GM12891 (cell line): ENCODE data around the gene PLA2G2C.
A peak's percentile ranks its signal among the peaks of the same experiment; 100 is the strongest.

ENCODE experiments used
- DNase-seq: peaks from one replicate; pipeline ENCODE4 v3.0.0; 2011; ENCODE audit warnings: low spot score; ENCODE audit not compliant: insufficient read length
- FAIRE-seq: peaks from 2 replicates; lab custom pipeline; 2011; peaks lifted over from hg19 to GRCh38; lab: Jason Lieb, UNC
- PAX5 ChIP-seq: IDR thresholded peaks from 2 replicates; pipeline ENCODE4 v1.6.1; 2011; ENCODE audit warnings: low read length, moderate library complexity, mild to moderate bottlenecking; ENCODE audit not compliant: insufficient read depth, severe bottlenecking
- POLR2A ChIP-seq: IDR thresholded peaks from 2 replicates; pipeline ENCODE4 v1.6.1; 2011; ENCODE audit warnings: low read depth, low read length, control low read depth
- POLR2AphosphoS5 ChIP-seq: IDR thresholded peaks from 2 replicates; pipeline ENCODE4 v1.6.1; 2011; ENCODE audit warnings: low read depth, low read length, control low read depth
- POU2F2 ChIP-seq: IDR thresholded peaks from 2 replicates; pipeline ENCODE4 v1.6.1; 2011; ENCODE audit warnings: low read depth, mild to moderate bottlenecking, control low read depth, low read length, moderate library complexity
- SPI1 ChIP-seq: IDR thresholded peaks from 2 replicates; pipeline ENCODE4 v1.6.1; 2011; ENCODE audit warnings: low read depth, low read length, control low read depth
- TAF1 ChIP-seq: IDR thresholded peaks from 2 replicates; pipeline ENCODE4 v1.6.1; 2011; ENCODE audit warnings: low read depth, low read length, control low read depth

PLA2G2C gene

DNA sequence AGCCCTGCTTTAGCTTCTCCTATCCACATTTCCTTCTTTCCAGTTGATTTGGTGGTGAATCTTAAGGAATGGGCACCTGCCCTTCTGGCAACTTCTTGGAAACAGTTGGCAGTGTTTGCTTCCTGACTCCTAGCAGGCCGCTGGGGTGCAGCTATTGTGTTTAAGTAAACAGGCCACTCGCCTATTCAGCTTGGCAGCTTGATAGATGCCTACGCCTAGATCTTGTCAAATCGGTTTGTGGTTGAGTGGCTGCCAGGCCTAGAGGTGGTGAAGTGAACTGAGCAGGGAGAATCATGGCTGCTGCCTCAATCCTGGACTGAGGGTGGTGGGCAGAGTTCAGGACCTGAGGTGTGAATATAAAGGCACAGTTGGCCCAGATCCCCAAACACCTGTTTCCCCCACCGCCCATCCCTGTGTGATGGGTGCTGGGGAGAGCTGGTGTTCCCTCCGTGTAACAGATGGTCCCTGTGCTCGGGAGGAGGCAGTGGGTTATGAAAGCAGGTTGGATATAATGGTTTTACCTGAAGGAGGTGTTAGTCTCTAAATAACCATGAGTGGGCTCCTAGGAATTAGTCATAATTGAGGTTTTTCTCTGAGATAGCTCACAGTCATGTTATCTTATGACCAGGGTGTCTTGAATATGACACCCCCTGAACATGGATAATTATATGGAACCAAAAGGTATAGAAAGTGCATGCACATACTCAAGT, 940 bp upstream of the PLA2G2C start:
- FAIRE-seq (no peak), DNase-seq (no peak)
- TF ChIP-seq POLR2AphosphoS5 (no peak), PAX5 (no peak), POLR2A (no peak), POU2F2 (no peak), SPI1 (no peak), TAF1 (no peak)

DNA sequence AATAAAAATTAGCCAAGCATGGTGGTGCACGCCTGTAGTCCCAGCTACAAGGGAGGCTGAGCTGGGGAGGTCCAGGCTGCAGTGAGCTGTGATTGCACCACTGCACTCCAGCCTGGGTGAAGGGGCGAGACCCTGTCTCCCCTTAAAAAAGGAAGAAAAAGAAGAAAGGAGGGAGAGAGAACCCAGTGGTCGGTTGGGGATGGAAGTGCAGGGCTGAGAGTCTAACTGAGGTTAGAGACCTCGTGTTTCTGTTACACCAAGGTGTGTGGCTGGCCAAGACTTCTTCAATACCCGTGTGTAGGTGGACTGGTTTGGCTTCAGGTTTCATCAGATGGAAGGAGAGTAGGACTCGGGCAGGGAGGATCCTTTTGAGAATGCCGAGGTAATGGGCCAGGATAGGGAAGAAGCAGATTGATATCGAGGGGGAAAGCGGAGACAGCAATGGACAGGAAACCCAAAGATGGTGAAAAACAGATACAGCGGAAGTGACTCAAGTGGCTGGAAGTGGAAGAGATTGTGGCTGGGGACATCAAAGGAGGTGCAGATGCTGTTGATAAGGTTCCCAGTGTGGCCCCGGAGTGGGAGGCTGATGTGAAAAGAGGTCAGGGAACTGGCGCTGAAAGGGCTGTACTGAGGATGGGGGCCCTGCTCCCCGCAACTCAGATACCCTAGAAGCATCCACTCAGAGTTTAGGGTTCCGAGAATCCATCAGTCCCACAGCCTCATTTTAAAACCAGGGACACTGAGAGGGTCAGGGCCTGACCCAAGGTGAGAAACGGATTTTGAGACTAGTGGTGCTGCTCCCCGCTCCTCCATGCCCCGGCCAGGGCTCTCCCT, 1.1 kb downstream of the PLA2G2C start:
- TF ChIP-seq POU2F2, result no peak
- TF ChIP-seq SPI1, result peak; percentile 53
- FAIRE-seq, result peak; percentile 87
- DNase-seq, result no peak

DNA sequence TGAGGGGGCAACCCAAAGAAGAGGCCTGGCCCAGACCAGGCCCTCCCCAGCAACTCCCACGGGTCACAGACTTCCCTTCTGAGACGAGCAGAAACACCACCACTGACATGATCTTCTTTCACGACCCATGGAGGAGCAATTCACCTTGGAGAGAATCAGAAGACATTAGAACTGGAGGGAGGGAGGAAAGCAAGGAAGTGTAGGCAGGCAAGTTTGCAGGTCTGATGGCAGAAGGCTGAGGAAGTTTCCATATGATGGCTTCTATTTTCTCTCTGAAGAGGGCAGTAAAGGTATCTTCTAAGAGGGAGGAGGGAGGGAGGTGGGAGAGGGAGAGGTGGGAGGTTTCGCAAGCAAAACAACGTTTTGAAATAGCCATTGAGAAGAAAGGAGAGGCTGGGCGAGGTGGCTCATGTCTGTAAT, 1.8 kb downstream of the PLA2G2C start:
- DNase-seq (no peak), FAIRE-seq (no peak)
- no peak for TF ChIP-seq SPI1
- TF ChIP-seq POLR2AphosphoS5, result no peak
- no peak for TF ChIP-seq POU2F2
- TF ChIP-seq POLR2A, result no peak
- TF ChIP-seq PAX5, result no peak
- TF ChIP-seq TAF1, result no peak

DNA sequence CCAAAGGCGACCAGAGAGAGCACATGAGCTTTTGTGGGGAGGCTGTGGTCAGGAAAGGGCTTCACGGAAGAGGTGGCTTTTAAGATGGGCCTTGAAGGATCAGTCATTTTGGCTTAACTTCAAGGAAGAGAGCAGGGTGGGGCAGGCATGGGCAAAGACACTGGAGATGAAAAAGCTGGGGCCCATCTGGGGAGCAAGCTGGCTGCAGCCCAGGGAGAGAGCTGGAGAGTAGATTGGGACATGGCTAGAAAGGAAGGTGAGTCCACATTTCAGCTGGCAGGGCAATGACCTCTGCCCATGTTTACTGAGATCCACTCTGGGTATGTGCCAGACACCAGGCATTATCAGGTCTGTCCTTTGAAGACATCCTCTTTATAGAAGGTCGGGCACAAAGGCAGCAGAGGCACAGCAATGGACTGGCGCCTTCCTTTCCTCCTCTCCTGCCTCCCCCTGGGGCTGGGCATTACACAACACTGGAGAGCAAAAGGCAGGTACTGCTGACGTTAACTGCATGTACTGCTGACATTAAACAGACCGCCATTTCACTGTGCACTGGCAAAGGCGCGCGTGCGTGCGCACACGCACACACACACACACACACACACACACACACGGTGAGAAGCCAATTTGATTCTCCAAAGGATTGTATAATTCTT, 2.6 kb downstream of the PLA2G2C start:
- DNase-seq, result no peak

DNA sequence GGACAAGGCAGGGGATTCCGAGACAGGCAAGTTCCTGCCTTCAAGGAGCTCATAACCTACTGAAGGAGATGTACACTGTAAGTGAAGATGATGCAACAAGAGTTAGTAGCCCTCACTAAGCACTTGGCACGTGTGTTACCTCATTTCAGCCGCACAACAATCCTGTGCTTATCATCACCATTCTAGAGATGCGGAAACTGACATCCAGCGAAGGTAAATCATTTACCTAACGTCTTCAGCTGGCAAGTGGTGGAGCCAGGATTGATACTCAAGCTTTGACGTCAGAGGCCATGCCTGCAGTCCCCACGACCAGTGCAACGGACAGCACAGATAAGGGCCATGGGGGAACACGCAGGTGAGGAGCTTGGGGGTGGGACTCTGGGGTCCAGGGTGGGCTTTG, 3.3 kb downstream of the PLA2G2C start:
- no peak for DNase-seq
- FAIRE-seq, result no peak
- no peak for TF ChIP-seq POU2F2
- TF ChIP-seq TAF1, result no peak
- TF ChIP-seq PAX5, result no peak
- TF ChIP-seq POLR2AphosphoS5, result no peak
- no peak for TF ChIP-seq SPI1
- no peak for TF ChIP-seq POLR2A

More for the DNA sequence above, 2.6 kb downstream of the PLA2G2C start:
- TF ChIP-seq TAF1, result no peak
- TF ChIP-seq SPI1, result no peak
- no peak for TF ChIP-seq POLR2AphosphoS5
- no peak for TF ChIP-seq PAX5
- no peak for TF ChIP-seq POU2F2
- TF ChIP-seq POLR2A, result no peak
- FAIRE-seq, result no peak

DNA sequence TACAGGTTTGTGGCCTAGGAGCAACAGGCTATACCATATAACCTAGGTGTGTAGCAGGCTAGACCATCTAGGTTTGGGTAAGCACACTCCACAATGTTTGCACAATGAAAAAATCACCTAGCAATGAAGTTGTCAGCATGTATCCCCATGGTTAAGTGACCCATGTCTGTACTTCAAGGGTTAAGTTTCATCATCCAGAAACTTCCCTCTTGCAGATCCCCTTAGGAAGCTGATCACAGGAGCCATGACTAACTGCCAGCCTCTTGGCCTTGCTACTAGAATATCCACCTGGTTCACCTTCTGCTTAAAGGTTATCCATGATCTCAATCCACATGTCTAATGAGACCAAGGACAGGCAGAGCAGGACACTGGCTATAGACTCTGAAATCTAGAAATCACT, 3.9 kb downstream of the PLA2G2C start:
- no peak for TF ChIP-seq POLR2AphosphoS5
- TF ChIP-seq PAX5, result no peak
- no peak for TF ChIP-seq TAF1
- TF ChIP-seq SPI1, result no peak
- no peak for TF ChIP-seq POLR2A
- TF ChIP-seq POU2F2, result no peak
- no peak for FAIRE-seq
- DNase-seq, result no peak

DNA sequence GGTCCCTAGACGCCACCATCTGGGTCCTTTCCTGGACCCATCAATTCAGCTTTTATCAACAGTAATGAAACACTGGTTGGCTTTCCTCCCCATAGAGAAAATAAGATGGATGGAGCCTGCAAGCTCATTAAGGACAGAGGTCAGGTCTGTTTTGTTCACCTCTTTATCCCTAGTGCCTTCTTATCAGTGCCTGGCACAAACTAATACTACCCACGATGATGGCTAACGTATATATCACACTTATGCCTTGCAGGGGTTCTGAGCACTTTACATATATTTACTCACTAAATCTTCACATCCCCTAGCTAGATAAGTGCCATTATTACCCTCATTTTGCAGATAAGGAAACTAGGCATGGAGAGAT, 5.5 kb downstream of the PLA2G2C start:
- no peak for FAIRE-seq
- DNase-seq, result no peak
- TF ChIP-seq POLR2A (no peak), SPI1 (no peak), TAF1 (no peak), PAX5 (no peak), POU2F2 (no peak), POLR2AphosphoS5 (no peak)

DNA sequence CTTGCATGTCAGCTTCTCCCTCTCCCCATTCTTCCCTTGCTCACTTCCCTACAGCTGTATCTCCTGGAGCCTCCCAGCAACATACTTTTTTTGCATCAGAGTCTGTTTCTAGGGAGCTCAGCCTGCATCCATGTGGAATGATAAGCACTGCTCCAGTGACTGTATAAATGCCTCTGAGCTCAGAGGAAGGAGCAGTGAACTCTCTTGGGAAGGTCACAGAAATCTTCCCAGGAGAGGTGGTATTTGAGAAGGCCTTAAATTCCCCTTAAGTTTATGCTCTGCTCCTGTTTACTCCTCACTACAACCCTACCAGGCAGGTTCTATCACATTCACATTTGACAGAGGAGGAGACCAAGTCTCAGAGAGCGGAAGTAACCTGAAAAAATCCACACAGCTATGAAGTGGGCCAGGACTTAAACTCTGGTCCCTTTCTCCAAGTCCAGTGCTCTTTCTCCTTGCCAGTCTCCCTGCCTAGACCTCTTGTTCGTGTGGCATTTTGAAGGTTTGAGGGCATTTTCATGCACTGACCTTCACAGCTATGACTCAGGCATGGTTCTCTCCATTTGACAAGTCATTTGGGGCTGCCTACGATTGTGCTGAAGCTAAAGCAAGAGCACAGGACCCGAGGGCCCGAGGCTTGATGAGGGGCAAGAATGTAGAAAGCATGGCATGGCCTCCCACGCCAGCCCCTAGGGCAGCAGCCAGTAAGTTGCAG, 6.0 kb downstream of the PLA2G2C start:
- no peak for TF ChIP-seq POLR2AphosphoS5
- DNase-seq (no peak), FAIRE-seq (no peak)
